Activated CD4-positive, alpha-beta memory T cell treated with anti-CD3 and anti-CD28 coated beads for 36 hours (primary cell): Measurements from ENCODE around the gene SPATC1L. TPM values are rescaled to one million over a fixed set of nuclear protein-coding genes. Genes with fewer than 3 reads are reported as not detected.
"Not testable (repeated sequence)": the region's sequence is repeated elsewhere in the genome, so short reads cannot be mapped to it uniquely, and the experiment has no call there.

ENCODE experiments used
- CTCF ChIA-PET: fragments of 350-600 bp; sonication (Branson Sonifier 250); formaldehyde crosslinking; loops from one replicate; lab custom pipeline; 2021; ENCODE audit warnings: antibody characterized with exemption, inconsistent platforms; lab: Charles Lee
- POLR2A ChIA-PET: fragments of 350-600 bp; sonication (Branson Sonifier 250); formaldehyde crosslinking; loops from one replicate; lab custom pipeline; 2021; ENCODE audit warnings: antibody characterized with exemption; lab: Charles Lee
- DNase-seq: peaks from one replicate; pipeline ENCODE4 v3.0.0-alpha.2; 2020
- H3K27ac Mint-ChIP-seq: one replicate; pipeline ENCODE4 v1.8.0; 2021; ENCODE audit warnings: mixed read lengths
- H3K27me3 Mint-ChIP-seq: one replicate; pipeline ENCODE4 v1.8.0; 2021; ENCODE audit warnings: mixed read lengths
- H3K36me3 Mint-ChIP-seq: one replicate; pipeline ENCODE4 v1.8.0; 2021; ENCODE audit warnings: mixed read lengths
- H3K4me1 Mint-ChIP-seq: one replicate; pipeline ENCODE4 v1.8.0; 2021; ENCODE audit warnings: low read depth, mixed read lengths
- H3K4me3 Mint-ChIP-seq: one replicate; pipeline ENCODE4 v1.8.0; 2021; ENCODE audit warnings: mild to moderate bottlenecking, mixed read lengths
- H3K9me3 Mint-ChIP-seq: one replicate; pipeline ENCODE4 v1.8.0; 2021; ENCODE audit warnings: mixed read lengths
- intact Hi-C: fragments of 100-400 bp; cut with micrococcal nuclease; formaldehyde crosslinking; loops from one replicate; pipeline ENCODE4 v1.15.1; 2023
- total RNA-seq, 2 experiments: library from RNA; stranded (reverse); gene quantifications; one replicate each; pipeline ENCODE4 v1.2.3, GENCODE V29; 2021

The SPATC1L gene
- total RNA-seq: 1 to 10 TPM; 5.7 to 6.7 TPM

DNA sequence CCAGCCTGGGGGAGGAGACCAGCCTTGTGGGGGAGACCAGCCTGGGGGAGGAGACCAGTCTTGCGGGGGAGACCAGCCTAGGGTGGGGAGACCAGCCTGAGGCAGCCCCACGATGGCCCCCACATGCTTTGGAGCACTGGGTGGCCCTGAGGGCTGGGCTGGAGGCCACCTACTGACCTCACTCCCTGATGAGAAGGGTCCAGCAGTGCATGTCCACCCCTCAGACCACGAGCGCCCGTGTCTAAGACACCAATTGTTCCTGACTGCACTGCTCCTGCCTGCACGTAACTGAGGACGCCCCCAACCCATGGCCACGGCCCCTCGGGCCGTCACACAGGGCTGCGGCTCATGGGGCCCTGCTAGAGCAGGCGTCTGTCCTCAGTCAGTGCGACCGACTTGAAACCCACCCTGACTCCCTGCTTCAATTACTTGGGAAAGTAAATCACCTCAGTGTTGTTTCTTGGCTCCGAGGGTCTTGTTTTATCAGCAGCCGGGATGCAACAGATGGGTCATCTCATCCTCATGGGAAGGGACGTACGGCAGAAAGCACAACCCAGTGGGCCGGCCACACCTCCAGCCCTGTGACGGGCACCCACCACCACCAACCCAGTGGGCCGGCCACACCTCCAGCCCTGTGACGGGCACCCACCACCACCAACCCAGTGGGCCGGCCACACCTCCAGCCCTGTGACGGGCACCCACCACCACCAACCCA lies at the start of gene SPATC1L:
TSS of gene SPATC1L (minus strand) at position 550 of the 715 bp plus-strand sequence. CDS start 1,643 bp downstream, outside the sequence.
- ChIA-PET CTCF (no interaction called here), POLR2A (no interaction called here)
- intact Hi-C loops: loop anchor here (1.0 kb wide), 1 partner anchor 40 kb away; no protein-coding TSS in a partner anchor
- peak; percentile 59 for DNase-seq
- no peaks in the 10 kb centered on the region for H3K9me3 Mint-ChIP-seq
- H3K4me1 Mint-ChIP-seq: peaks cover 10% of the 10 kb centered on the region
- H3K36me3 Mint-ChIP-seq: no peaks in the 10 kb centered on the region
- H3K27me3 Mint-ChIP-seq: peaks cover 5% of the 10 kb centered on the region
- peak within 1 kb of the TSS; percentile 74 for H3K27ac Mint-ChIP-seq
- H3K4me3 Mint-ChIP-seq: peak within 1 kb of the TSS; percentile 78

DNA sequence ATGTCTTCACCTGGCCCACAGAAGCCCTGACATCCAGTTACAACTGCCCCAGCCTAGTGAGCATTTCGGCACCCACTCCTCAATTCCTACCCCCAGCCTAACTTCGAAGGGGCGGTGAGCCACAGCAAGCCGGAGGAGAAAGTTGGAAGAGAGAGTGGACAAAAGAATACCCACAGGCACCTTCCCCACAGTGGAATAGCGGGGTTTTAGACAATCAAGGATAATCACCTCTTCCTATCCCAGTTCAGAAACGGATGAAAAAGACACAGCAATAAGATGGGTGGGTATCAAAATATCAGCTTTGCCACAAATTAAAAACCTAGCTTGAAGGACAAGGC lies 45.6 kb upstream of the SPATC1L start:
- H3K4me1 Mint-ChIP-seq: peaks cover 41% of the 10 kb centered on the region
- H3K9me3 Mint-ChIP-seq: no peaks in the 10 kb centered on the region
- H3K4me3 Mint-ChIP-seq: peak overlapping the region; percentile 85
- intact Hi-C loops: loop anchor here (2.0 to 5.0 kb wide), 3 partner anchors 85 to 588 kb away; partner anchors contain the start of genes PCBP3 and PCNT
- H3K27ac Mint-ChIP-seq: no peak overlapping the region
- CTCF ChIA-PET: interaction anchor here (0.6 to 4.3 kb wide), 2 partner anchors 28 to 87 kb away, joined by 3 to 16 read pairs; no protein-coding TSS in a partner anchor
- H3K27me3 Mint-ChIP-seq: no peaks in the 10 kb centered on the region
- H3K36me3 Mint-ChIP-seq: peaks cover 25% of the 10 kb centered on the region
- no peak for DNase-seq
- POLR2A ChIA-PET: interaction anchor here (1.6 kb wide), 1 partner anchor 86 kb away, joined by 6 read pairs; no protein-coding TSS in a partner anchor

DNA sequence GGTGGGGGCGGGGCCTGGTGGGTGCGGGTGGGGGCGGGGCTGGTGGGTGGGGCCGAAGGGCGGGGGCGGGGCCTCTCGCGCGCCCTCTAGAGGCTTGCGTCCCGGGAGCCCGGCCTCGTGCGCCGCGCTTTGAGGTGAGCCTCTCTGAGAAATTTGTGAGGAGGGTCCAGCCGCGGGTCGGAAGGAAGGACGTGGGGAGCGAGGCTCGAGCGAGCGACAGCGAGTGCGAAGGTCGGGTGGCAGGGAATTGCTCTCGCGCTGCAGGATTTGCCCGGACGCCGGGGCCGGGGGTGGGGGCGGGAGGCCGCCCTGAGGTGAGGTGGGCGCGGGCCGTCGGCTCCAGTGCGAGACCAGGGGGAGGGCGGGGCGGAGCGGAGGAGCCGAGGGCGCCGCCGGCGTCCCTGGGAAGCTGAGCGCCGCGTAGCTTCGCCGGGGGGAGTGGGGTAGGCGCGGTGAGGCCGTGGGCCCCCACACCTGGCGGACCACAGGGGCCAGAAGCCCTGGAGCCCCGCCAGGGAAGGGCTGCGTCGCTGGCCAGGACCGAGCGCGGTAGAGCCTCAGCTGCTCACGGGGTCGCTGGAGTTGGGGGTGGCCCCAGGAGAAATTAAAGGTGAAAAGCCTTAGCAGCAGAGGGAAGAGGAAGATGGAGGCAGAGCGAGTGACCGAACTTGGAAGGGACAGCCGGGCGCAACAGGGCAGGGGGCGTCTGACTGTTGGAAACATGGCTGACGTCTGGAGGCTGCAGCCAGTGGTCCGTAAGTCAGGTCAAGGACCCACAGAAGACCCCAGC lies 45.1 kb upstream of the SPATC1L start:
- peaks cover 19% of the 10 kb centered on the region for H3K36me3 Mint-ChIP-seq
- CTCF ChIA-PET: interaction anchor here (0.6 to 4.3 kb wide), 2 partner anchors 28 to 86 kb away, joined by 3 to 16 read pairs; no protein-coding TSS in a partner anchor
- intact Hi-C loops: loop anchor here (2.0 to 5.0 kb wide), 3 partner anchors 85 to 587 kb away; partner anchors contain the start of genes PCBP3 and PCNT

DNA sequence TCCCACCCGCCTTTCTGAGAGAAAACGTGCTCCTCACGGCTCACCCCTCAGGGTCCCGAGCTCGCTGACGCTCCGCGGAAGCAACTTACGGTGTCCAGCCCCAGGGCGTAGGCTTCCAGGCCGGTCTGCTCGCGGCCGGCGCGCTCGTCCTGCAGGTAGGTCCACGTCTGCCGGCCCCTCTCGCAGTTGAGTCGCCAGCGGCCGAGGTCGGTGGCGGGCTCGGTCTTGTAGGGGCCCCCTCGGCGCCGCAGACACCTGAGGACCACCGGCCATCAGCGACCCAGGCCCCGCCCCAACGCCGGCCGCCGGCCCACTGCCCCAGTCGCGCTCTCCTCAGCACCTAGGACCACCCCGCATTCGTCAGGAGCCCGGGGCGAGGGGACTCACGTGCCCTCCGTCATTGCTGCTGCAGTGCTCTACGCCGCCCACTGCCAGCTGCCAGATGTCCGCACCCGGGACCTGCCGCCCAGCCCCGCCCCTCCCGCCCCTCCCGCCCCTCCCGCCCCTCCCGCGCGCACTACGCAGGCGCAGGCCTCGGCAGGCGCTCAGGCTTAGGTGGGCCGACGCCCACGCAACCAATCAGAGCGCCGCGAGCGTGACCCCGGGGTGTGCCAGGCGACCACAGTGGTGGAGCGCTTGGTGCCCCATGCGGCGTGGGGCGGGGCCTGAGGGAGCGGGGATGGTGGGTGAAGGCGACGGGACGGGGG lies 44.2 kb upstream of the SPATC1L start, which contains the start of gene LSS:
TSS of gene LSS (minus strand) at position 430 of the 707 bp plus-strand sequence. CDS start at position 401, 29 bp downstream.
- peaks cover 12% of the 10 kb centered on the region for H3K36me3 Mint-ChIP-seq
- peak within 1 kb of the TSS; percentile 70 for H3K27ac Mint-ChIP-seq
- intact Hi-C loops: loop anchor here (1.0 to 5.0 kb wide), 4 partner anchors 58 to 586 kb away; partner anchors contain the start of genes PCBP3, PCNT and YBEY
- POLR2A ChIA-PET: no interaction called here
- H3K9me3 Mint-ChIP-seq: no peaks in the 10 kb centered on the region
- peaks cover 35% of the 10 kb centered on the region for H3K4me1 Mint-ChIP-seq
- peak within 1 kb of the TSS; percentile 85 for H3K4me3 Mint-ChIP-seq
- no peaks in the 10 kb centered on the region for H3K27me3 Mint-ChIP-seq
- CTCF ChIA-PET: interaction anchor here (2.5 kb wide), 1 partner anchor 85 kb away, joined by 13 read pairs; no protein-coding TSS in a partner anchor
- peak; percentile 97 for DNase-seq

More for the DNA sequence above, 45.1 kb upstream of the SPATC1L start:
- POLR2A ChIA-PET: interaction anchor here (1.6 kb wide), 1 partner anchor 86 kb away, joined by 6 read pairs; no protein-coding TSS in a partner anchor
- DNase-seq: no peak
- H3K27ac Mint-ChIP-seq: peak overlapping the region; percentile 70
- no peaks in the 10 kb centered on the region for H3K9me3 Mint-ChIP-seq
- peak overlapping the region; percentile 85 for H3K4me3 Mint-ChIP-seq
- no peaks in the 10 kb centered on the region for H3K27me3 Mint-ChIP-seq
- H3K4me1 Mint-ChIP-seq: peaks cover 41% of the 10 kb centered on the region

DNA sequence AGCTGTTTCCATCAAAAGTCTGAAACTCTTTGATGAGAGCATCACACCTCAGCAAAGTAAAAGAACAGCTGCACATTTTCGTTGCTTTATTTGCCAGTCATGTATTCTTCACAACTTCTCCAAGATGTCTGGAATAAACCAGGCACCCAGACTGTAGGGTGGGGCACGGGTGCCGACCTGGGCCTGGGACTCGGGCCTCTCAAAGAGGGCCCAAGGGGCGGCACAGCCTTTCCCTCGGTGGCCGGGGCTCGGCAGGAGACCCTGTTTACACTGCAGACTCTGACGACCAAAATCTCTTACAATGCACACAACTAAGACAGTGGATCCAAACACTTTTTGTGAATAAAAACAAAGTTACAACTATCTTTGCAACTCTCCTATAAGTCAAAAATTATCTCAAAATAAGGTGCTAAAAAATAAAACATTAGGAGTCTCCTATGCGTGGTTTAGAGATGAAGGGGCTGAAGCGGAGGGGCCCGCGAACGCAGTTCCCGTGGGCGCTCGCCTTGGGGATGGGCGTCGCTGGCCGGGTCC lies 43.6 kb upstream of the SPATC1L start:
- H3K27ac Mint-ChIP-seq: no peak overlapping the region
- DNase-seq: no peak
- no peaks in the 10 kb centered on the region for H3K27me3 Mint-ChIP-seq
- POLR2A ChIA-PET: interaction anchor here (0.6 to 0.9 kb wide), 3 partner anchors 57 to 349 kb away, joined by 3 read pairs; no protein-coding TSS in a partner anchor
- CTCF ChIA-PET: interaction anchor here (0.6 to 2.5 kb wide), 3 partner anchors 9 to 95 kb away, joined by 3 to 13 read pairs (median 4); no protein-coding TSS in a partner anchor
- peaks cover 10% of the 10 kb centered on the region for H3K36me3 Mint-ChIP-seq
- H3K9me3 Mint-ChIP-seq: no peaks in the 10 kb centered on the region
- peak overlapping the region; percentile 76 for H3K4me3 Mint-ChIP-seq
- intact Hi-C loops: loop anchor here (1.0 to 5.0 kb wide), 4 partner anchors 58 to 586 kb away; partner anchors contain the start of genes PCBP3, PCNT and YBEY
- H3K4me1 Mint-ChIP-seq: peaks cover 33% of the 10 kb centered on the region

DNA sequence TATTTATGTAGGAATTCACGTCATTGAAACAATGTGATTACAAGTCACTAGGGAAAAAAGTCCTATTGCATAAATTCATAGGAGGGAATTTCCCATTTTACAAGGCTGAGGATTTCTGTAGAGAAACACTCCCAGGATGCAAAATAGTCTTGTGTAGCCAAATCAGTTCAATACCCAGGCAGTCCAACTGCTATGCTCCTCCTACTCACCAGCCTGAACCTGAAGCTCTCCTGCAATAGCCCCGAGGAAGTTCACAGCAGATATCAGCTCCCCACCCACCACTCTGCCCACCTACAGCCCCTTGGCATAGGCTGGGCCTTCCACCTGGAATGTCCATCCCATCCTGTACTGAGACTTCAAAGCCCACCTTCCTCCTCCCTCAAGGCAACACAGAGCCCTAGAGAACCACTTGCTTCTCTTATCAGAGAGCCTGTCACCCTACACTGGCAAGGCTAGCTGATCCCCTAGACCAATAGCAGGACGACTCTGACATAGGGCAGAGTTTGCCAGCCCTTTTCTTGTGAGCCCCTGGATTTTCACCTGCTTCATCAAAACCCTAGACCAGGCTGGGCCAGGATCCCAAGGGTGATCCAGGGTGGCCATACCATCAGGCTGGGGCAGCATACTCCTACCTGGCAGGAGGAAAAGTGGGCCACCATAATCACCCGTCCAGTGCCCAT lies 42.8 kb upstream of the SPATC1L start:
- Mint-ChIP-seq H3K4me3 (peak overlapping the region; percentile 76), H3K9me3 (no peaks in the 10 kb centered on the region), H3K4me1 (peaks cover 33% of the 10 kb centered on the region), H3K27me3 (no peaks in the 10 kb centered on the region), H3K36me3 (peaks cover 7% of the 10 kb centered on the region), H3K27ac (no peak overlapping the region)
- POLR2A ChIA-PET: interaction anchor here (0.7 to 0.9 kb wide), 2 partner anchors 58 to 84 kb away, joined by 3 read pairs; no protein-coding TSS in a partner anchor
- CTCF ChIA-PET: interaction anchor here (0.6 to 2.5 kb wide), 3 partner anchors 9 to 96 kb away, joined by 3 to 13 read pairs (median 4); no protein-coding TSS in a partner anchor
- intact Hi-C loops: loop anchor here (5.0 kb wide), 1 partner anchor 585 kb away; the partner anchor contains the start of gene PCBP3
- no peak for DNase-seq

DNA sequence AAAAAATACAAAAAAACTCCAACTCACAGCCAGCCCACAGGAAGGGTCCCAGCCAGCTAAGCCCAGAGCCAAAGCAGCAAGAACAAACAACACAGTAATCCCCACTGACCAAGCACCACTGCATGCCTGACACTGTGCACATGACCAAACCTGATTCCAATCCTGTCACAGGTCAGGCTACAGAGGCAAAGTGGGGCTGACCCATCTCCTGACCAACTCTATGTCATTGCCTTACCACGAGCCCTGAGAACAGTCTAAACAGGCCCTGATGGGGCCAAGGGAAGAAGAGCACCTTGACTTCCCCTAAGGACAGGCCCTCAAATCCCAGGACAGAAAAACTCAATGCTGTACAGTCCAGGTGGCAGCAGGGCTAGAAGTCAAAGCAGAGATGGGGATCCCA lies 41.9 kb upstream of the SPATC1L start:
- intact Hi-C loops: loop anchor here (5.0 kb wide), 1 partner anchor 584 kb away; the partner anchor contains the start of gene PCBP3
- H3K27me3 Mint-ChIP-seq: no peaks in the 10 kb centered on the region
- no peak overlapping the region for H3K4me3 Mint-ChIP-seq
- H3K9me3 Mint-ChIP-seq: no peaks in the 10 kb centered on the region
- peaks cover under 1% of the 10 kb centered on the region for H3K36me3 Mint-ChIP-seq
- DNase-seq: no peak
- H3K27ac Mint-ChIP-seq: no peak overlapping the region
- H3K4me1 Mint-ChIP-seq: peaks cover 29% of the 10 kb centered on the region
- ChIA-PET POLR2A (no interaction called here), CTCF (interaction anchor here (2.5 kb wide), 1 partner anchor 83 kb away, joined by 13 read pairs; no protein-coding TSS in a partner anchor)

DNA sequence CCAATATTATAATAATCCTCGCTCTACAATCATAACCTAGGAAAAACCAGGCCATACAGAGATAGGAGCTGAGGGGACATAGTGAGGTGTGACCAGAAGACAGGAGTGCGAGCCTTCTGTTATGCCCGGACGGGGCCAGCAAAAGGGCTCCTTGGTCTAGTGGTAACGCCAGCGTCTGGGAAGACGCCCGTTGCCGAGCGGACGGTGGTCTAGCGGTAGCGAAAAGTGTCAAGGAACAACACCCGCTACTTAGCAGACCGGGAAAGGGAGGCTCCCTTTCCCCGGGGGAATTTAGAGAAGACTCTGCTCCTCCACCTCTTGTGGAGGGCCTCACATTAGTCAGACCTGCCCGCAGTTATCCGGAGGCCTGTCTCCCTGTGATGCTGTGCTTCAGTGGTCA lies 39.4 kb upstream of the SPATC1L start:
- H3K27ac Mint-ChIP-seq, intact Hi-C loops, H3K4me3 Mint-ChIP-seq: not testable (repeated sequence)

DNA sequence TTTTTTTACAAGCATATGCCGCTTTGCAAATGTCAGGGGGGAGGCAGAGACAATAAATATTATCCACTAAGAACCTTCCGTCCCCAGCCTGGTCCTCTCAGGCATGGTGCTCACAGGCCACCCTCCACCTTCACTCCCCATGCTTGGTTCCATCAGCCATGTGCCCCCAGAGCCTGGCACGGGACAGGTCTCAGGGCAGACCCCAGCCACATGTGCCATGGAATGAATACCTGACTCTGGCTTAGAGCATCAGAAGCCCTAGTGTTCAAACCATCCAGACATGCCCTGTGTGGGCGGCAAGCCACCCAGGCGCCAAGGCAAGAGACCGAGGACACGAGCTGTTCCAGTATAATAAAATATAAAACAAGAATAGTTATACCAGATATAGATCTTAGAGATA lies 39.0 kb upstream of the SPATC1L start:
- peaks cover 17% of the 10 kb centered on the region for H3K4me1 Mint-ChIP-seq
- CTCF ChIA-PET: no interaction called here

More for the DNA sequence above, 39.4 kb upstream of the SPATC1L start:
- H3K27me3 Mint-ChIP-seq, POLR2A ChIA-PET, DNase-seq, H3K36me3 Mint-ChIP-seq, CTCF ChIA-PET, H3K9me3 Mint-ChIP-seq: not testable (repeated sequence)
- H3K4me1 Mint-ChIP-seq: peaks cover 17% of the 10 kb centered on the region

DNA sequence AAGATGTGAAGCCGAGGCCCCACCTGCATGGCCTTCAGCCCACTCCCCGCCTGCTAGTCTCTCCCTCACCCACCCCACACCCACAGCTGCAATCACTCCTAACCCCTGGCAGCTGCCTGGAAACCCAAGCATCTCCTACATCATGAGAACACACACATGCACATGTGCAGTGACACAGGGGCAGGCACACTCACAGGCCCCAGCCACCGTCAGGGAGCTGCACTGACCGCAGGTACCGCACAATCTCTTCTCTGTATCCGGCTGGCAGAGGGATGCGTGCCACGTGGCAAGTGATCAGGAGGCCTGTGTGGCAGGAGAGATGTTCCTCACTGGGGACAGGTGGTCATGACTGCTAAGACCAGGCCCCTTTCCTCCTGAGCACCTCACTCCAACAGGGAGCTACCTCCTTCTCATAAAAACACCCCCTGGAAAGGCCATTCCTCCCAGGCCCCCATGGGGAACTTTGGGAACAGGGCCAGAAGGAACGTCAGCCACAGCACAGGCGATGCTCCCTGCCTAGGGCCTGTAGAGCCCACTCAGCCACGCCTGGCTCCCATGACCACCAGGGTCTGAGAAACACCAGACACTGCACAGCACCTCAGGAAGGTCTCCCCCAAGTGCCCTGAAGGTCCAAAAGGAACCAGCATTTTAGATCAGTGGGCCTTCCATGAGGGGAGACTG lies 38.3 kb upstream of the SPATC1L start:
- Mint-ChIP-seq H3K27me3 (no peaks in the 10 kb centered on the region), H3K9me3 (no peaks in the 10 kb centered on the region), H3K27ac (no peak overlapping the region), H3K4me1 (peaks cover 11% of the 10 kb centered on the region), H3K4me3 (no peak overlapping the region), H3K36me3 (no peaks in the 10 kb centered on the region)
- DNase-seq: no peak
- intact Hi-C loops: no loop called here
- POLR2A ChIA-PET: no interaction called here
- CTCF ChIA-PET: no interaction called here

More for the DNA sequence above, 39.0 kb upstream of the SPATC1L start:
- Mint-ChIP-seq H3K36me3 (no peaks in the 10 kb centered on the region), H3K4me3 (no peak overlapping the region), H3K9me3 (no peaks in the 10 kb centered on the region), H3K27ac (no peak overlapping the region), H3K27me3 (no peaks in the 10 kb centered on the region)
- no peak for DNase-seq
- POLR2A ChIA-PET: no interaction called here
- intact Hi-C loops: no loop called here
